Measurements from ENCODE around the gene APBB2. TPM values are rescaled to one million over a fixed set of nuclear protein-coding genes. Genes with fewer than 3 reads are reported as not detected.

Gene APBB2
- total RNA-seq, 1 donor from 2014 or later, result 63.2 TPM

DNA sequence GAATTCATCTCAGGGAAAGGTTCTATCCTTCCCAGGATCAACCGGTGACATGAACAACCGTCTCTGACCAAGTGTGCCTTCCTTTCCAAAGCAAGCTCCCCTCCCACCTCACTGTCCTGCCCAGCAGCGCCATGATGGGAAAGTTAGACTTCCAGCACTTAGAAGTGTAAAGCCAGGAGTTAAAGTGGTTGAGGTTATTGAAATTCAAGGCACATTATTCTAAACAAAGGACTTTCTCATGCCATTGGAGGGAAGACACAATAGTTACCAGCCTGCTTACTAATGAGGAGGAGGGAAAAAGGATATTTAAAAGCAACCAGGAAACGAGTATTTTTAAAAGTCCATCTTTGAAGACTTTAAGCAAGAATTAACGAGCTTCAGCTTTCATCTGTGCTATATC, 367.8 kb downstream of the APBB2 start:
- Mint-ChIP-seq H3K9me3 (no peaks in the 10 kb centered on the region), H3K4me3 (no peak overlapping the region), H3K27ac (no peak overlapping the region), H3K27me3 (ENCODE audit: low read depth) (no peaks in the 10 kb centered on the region), H3K4me1 (peaks cover 33% of the 10 kb centered on the region), H3K36me3 (no peaks in the 10 kb centered on the region)
- DNase-seq (ENCODE audit: low spot score in 2 of 2, unreplicated experiment in 2 of 2), result no peak
- TF ChIP-seq, protein P1, sequence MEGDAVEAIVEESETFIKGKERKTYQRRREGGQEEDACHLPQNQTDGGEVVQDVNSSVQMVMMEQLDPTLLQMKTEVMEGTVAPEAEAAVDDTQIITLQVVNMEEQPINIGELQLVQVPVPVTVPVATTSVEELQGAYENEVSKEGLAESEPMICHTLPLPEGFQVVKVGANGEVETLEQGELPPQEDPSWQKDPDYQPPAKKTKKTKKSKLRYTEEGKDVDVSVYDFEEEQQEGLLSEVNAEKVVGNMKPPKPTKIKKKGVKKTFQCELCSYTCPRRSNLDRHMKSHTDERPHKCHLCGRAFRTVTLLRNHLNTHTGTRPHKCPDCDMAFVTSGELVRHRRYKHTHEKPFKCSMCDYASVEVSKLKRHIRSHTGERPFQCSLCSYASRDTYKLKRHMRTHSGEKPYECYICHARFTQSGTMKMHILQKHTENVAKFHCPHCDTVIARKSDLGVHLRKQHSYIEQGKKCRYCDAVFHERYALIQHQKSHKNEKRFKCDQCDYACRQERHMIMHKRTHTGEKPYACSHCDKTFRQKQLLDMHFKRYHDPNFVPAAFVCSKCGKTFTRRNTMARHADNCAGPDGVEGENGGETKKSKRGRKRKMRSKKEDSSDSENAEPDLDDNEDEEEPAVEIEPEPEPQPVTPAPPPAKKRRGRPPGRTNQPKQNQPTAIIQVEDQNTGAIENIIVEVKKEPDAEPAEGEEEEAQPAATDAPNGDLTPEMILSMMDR (IDR thresholded peaks at IDR 0.05; ENCODE audit: unreplicated experiment), result no peak

DNA sequence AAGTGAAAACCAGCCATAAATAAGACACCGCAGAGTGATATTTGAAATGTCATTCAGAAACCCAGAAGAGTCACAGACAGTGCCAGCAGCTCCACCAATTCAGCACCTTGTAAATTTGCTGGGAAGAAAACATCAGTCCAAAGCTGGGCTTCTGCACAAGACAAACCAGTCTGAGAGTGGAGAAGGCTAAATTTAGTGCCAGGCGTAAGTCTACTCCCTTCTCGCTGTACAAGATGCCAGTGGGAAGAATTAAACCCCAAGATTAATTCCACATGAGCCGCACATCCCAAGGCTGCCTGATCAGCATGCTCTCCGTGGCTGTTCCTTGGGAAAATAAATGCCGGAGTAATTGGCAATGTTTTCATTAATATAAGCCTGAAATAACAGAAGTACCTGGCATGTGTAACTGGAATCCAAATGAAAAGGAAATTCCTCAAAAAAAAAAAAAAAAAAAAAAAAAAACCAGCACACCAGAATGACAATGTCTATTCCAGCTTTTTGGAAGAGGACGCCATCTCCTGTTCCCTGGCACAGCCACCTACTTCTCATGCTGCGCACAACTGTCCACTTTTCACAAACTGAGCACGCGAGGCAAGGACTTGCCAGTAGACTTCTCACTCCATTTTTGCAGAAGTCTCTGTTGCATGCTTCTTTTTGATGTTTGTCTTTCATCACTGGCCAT, 369.0 kb downstream of the APBB2 start:
- Mint-ChIP-seq H3K27ac (peak overlapping the region; percentile 25), H3K9me3 (no peaks in the 10 kb centered on the region), H3K36me3 (no peaks in the 10 kb centered on the region), H3K4me1 (peaks cover 37% of the 10 kb centered on the region), H3K27me3 (ENCODE audit: low read depth) (no peaks in the 10 kb centered on the region), H3K4me3 (no peak overlapping the region)
- DNase-seq (ENCODE audit: low spot score in 2 of 2, unreplicated experiment in 2 of 2), result no peak
- TF ChIP-seq, protein P1 (IDR thresholded peaks at IDR 0.05; ENCODE audit: unreplicated experiment), result no peak

DNA sequence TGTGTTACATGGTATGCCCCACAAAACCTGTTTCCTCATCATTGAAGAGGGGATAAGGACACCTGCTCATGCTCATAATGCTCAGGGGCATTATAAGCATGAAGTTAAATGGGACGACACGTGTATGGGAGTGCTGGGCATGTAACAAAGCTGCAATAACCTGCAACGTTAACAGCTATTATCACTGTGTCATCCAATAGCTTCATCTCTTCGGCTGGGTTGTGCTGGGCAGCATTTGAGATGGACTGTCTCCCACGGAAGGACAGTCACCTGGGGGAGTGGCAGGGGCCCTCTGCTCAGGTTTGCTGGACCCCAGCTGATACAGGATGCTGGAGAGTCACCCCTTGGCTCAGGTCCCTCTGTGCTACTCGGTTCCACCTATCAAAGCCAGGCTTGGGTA, 370.1 kb downstream of the APBB2 start:
- H3K4me3 Mint-ChIP-seq, result no peak overlapping the region
- H3K9me3 Mint-ChIP-seq, result no peaks in the 10 kb centered on the region
- no peaks in the 10 kb centered on the region for H3K27me3 Mint-ChIP-seq (ENCODE audit: low read depth)
- H3K36me3 Mint-ChIP-seq, result no peaks in the 10 kb centered on the region
- TF ChIP-seq, protein P1 (IDR thresholded peaks at IDR 0.05; ENCODE audit: unreplicated experiment), result no peak
- peaks cover 37% of the 10 kb centered on the region for H3K4me1 Mint-ChIP-seq
- no peak for DNase-seq (ENCODE audit: low spot score in 2 of 2, unreplicated experiment in 2 of 2)
- H3K27ac Mint-ChIP-seq, result no peak overlapping the region

DNA sequence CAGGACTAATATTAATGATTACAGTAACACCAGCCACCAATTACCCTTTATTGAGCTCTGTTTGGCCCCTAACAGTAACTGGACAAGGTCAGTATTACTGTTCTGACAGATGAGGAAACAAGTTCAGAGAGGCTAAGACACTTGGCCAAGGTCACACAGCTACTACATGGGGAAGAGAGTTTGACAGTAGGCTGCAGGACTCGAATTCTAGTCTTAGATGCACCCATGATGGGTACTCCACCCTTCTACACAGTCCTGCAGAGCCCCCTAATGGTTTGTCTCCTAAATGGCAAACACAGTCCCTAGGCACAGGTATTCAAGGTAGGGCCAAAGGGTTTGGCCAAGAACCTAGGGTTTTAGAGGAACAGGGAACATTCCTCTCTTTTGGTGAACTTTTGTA, 370.6 kb downstream of the APBB2 start:
- H3K4me3 Mint-ChIP-seq, result no peak overlapping the region
- TF ChIP-seq, protein P1 (IDR thresholded peaks at IDR 0.05; ENCODE audit: unreplicated experiment), result no peak
- no peaks in the 10 kb centered on the region for H3K27me3 Mint-ChIP-seq (ENCODE audit: low read depth)
- no peaks in the 10 kb centered on the region for H3K9me3 Mint-ChIP-seq
- H3K4me1 Mint-ChIP-seq, result peaks cover 32% of the 10 kb centered on the region
- H3K36me3 Mint-ChIP-seq, result no peaks in the 10 kb centered on the region
- no peak overlapping the region for H3K27ac Mint-ChIP-seq
- no peak for DNase-seq (ENCODE audit: low spot score in 2 of 2, unreplicated experiment in 2 of 2)

DNA sequence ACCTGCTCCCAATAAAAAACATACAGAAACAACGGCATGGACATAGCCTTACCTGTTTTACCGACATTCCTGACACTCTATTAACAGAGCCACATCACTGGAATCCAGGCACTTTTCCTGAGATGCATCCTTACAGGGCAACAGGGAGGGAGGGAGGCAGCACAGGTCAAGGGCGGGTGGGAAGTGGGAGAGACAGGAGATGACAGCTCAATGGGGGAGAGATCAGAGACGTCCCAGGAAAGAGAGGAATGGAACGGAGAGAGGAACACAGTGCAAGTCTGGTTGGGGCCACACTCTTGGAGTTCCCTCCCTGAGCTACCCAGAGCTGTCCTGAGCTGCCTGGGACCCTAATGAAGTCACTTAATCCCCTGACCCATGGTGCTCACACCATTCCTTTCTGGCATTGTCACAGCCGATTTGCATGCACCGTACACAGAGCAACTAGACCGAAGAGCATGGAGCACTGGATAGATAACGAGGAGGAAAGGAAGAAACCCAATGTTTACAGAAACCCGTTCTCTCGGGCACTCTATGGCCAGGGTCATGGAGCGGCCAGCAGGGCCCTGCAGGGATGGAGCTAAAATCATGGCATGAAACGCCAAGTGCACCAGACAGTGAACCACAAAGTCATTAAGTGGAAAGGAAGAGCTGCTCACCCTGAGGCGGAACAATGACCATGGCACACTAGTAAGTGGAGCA, 371.5 kb downstream of the APBB2 start:
- Mint-ChIP-seq H3K9me3 (no peaks in the 10 kb centered on the region), H3K27ac (no peak overlapping the region), H3K27me3 (ENCODE audit: low read depth) (no peaks in the 10 kb centered on the region), H3K4me3 (no peak overlapping the region), H3K36me3 (no peaks in the 10 kb centered on the region), H3K4me1 (peaks cover 29% of the 10 kb centered on the region)
- TF ChIP-seq, protein P1 (IDR thresholded peaks at IDR 0.05; ENCODE audit: unreplicated experiment), result no peak
- no peak for DNase-seq (ENCODE audit: low spot score in 2 of 2, unreplicated experiment in 2 of 2)
